Activated CD4-positive, alpha-beta T cell treated with anti-CD3 and anti-CD28 coated beads for 48 hours (primary cell): ENCODE results near the gene ROBO1.

ENCODE experiments used
- DNase-seq: peaks from one replicate; pipeline ENCODE4 v3.0.0-alpha.2; 2020

Gene ROBO1

GRCh38 chr3:78823859-78824258, 943.9 kb downstream of the ROBO1 start:
- no peak for DNase-seq

GRCh38 chr3:78823434-78823833, 944.4 kb downstream of the ROBO1 start:
- no peak for DNase-seq

- DNase-seq, result no peak
These were observed 945.1 kb downstream of the ROBO1 start for GRCh38 chr3:78822726-78823125.

GRCh38 chr3:78820542-78820941, 947.3 kb downstream of the ROBO1 start:
- DNase-seq, result no peak

GRCh38 chr3:78818161-78818985, 949.4 kb downstream of the ROBO1 start:
- DNase-seq, result no peak

GRCh38 chr3:78814893-78815562, 952.8 kb downstream of the ROBO1 start:
- no peak for DNase-seq

- DNase-seq, result no peak
These were observed 955.6 kb downstream of the ROBO1 start for GRCh38 chr3:78812166-78812565.

GRCh38 chr3:78809966-78810365, 957.8 kb downstream of the ROBO1 start:
- DNase-seq, result no peak

GRCh38 chr3:78804251-78805037, 963.4 kb downstream of the ROBO1 start:
- no peak for DNase-seq

GRCh38 chr3:78802562-78802930, 965.3 kb downstream of the ROBO1 start:
- no peak for DNase-seq

- DNase-seq, result no peak
These were observed 965.8 kb downstream of the ROBO1 start for GRCh38 chr3:78801926-78802561.

GRCh38 chr3:78799681-78800080, 968.1 kb downstream of the ROBO1 start:
- no peak for DNase-seq

- DNase-seq, result no peak
These were observed 969.4 kb downstream of the ROBO1 start for GRCh38 chr3:78798266-78798832.

GRCh38 chr3:78794431-78794830, 973.4 kb downstream of the ROBO1 start:
- DNase-seq, result no peak

- DNase-seq, result no peak
These were observed 975.1 kb downstream of the ROBO1 start for GRCh38 chr3:78792733-78793132.

- DNase-seq, result no peak
These were observed 975.6 kb downstream of the ROBO1 start for GRCh38 chr3:78792212-78792611.

GRCh38 chr3:78791753-78792152, 976.0 kb downstream of the ROBO1 start:
- DNase-seq, result no peak

GRCh38 chr3:78788839-78789238, 979.0 kb downstream of the ROBO1 start:
- DNase-seq, result no peak

GRCh38 chr3:78785004-78785403, 982.8 kb downstream of the ROBO1 start:
- no peak for DNase-seq

GRCh38 chr3:78781351-78781750, 986.4 kb downstream of the ROBO1 start:
- DNase-seq, result no peak

GRCh38 chr3:78765671-78766485, 1001.9 kb downstream of the ROBO1 start:
- DNase-seq, result no peak

GRCh38 chr3:78764634-78765033, 1003.2 kb downstream of the ROBO1 start:
- DNase-seq, result no peak
